K562 (cell line): ENCODE results near the gene CYSTM1. TPM values are rescaled to one million over a fixed set of nuclear protein-coding genes. Genes with fewer than 3 reads are reported as not detected.

ENCODE experiments used
- DACH1 ChIP-seq: fragments of 450-650 bp; IDR thresholded peaks from 2 replicates; pipeline ENCODE4 v1.6.1; 2018; ENCODE audit not compliant: partially characterized antibody
- ELK3 ChIP-seq: fragments of 450-650 bp; formaldehyde crosslinking; IDR thresholded peaks from 2 replicates; pipeline ENCODE4 v1.4.0; 2020; ENCODE audit warnings: mild to moderate bottlenecking
- ESRRA ChIP-seq: fragments of 450-650 bp; IDR thresholded peaks from 2 replicates; pipeline ENCODE4 v1.6.1; 2014; ENCODE audit warnings: low read depth, mild to moderate bottlenecking, moderate library complexity, borderline replicate concordance
- FOS ChIP-seq: IDR thresholded peaks from 3 replicates; pipeline ENCODE4 v1.6.1; 2011; ENCODE audit not compliant: insufficient read length; ENCODE audit errors: extremely low read depth
- JUND ChIP-seq, 2 experiments: IDR thresholded peaks; 2 replicates in 1 of 2; 3 replicates in 1 of 2; pipeline ENCODE4 v1.6.1; 2011; ENCODE audit warnings: borderline replicate concordance in 2 of 2, low read depth in 2 of 2, low read length in 2 of 2, improper control_type of control experiment in 1 of 2, missing biosample characterization in 1 of 2, missing genetic modification characterization in 1 of 2, missing genetic modification reagents in 1 of 2
- LCOR ChIP-seq: sonication (generic); formaldehyde crosslinking; IDR thresholded peaks from 2 replicates; pipeline ENCODE4 v1.8.0; 2022; ENCODE audit warnings: mild to moderate bottlenecking, missing genetic modification reagents
- MNT ChIP-seq, 2 experiments: fragments of 450-650 bp; conservative IDR thresholded peaks; 2 replicates each; pipeline ENCODE4 v1.6.1; 2017; ENCODE audit warnings: mild to moderate bottlenecking in 2 of 2, moderate library complexity in 2 of 2
- NR2F6 ChIP-seq: fragments of 450-650 bp; formaldehyde crosslinking; IDR thresholded peaks from 2 replicates; pipeline ENCODE4 v1.4.0; 2020; ENCODE audit warnings: mild to moderate bottlenecking
- POLR2B ChIP-seq: fragments of 450-650 bp; IDR thresholded peaks from 2 replicates; pipeline ENCODE4 v1.6.1; 2018; ENCODE audit warnings: low read depth; ENCODE audit not compliant: partially characterized antibody
- RBM25 ChIP-seq: fragments of 200-400 bp; formaldehyde crosslinking; IDR thresholded peaks from 2 replicates; pipeline ENCODE4 v1.6.1; 2018; ENCODE audit warnings: low read length, low read depth, moderate library complexity; ENCODE audit not compliant: severe bottlenecking
- TEAD1 ChIP-seq, 2 experiments: fragments of 450-650 bp in 1 of 2; sonication (generic) in 1 of 2; formaldehyde crosslinking; IDR thresholded peaks; 2 replicates each; pipeline versions ENCODE4 v1.4.0 to v1.8.0; 2020 to 2022; ENCODE audit warnings: mild to moderate bottlenecking in 2 of 2, missing genetic modification reagents in 1 of 2
- USF2 ChIP-seq: sonication (generic); formaldehyde crosslinking; IDR thresholded peaks from 2 replicates; pipeline ENCODE4 v1.5.0; 2020; ENCODE audit warnings: missing genetic modification reagents
- ZC3H8 ChIP-seq: fragments of 450-650 bp; IDR thresholded peaks from 2 replicates; pipeline ENCODE4 v1.6.1; 2017
- ZNF217 ChIP-seq: sonication (generic); formaldehyde crosslinking; IDR thresholded peaks from 2 replicates; pipeline ENCODE4 v1.8.0; 2022; ENCODE audit warnings: mild to moderate bottlenecking, missing genetic modification reagents
- ZNF253 ChIP-seq: fragments of 250-450 bp; sonication (Bioruptor Pico); conservative IDR thresholded peaks from 2 replicates; pipeline ENCODE4 v1.6.1; 2021; ENCODE audit warnings: mild to moderate bottlenecking
- ZNF592 ChIP-seq: fragments of 450-650 bp; IDR thresholded peaks from 2 replicates; pipeline ENCODE4 v1.6.1; 2017; ENCODE audit warnings: antibody characterized with exemption, mild to moderate bottlenecking
- ZNF77 ChIP-seq: fragments of 250-450 bp; sonication (Bioruptor Pico); IDR thresholded peaks from 2 replicates; pipeline ENCODE4 v1.5.0; 2020
- ZSCAN32 ChIP-seq: fragments of 450-650 bp; formaldehyde crosslinking; IDR thresholded peaks from 2 replicates; pipeline ENCODE4 v1.4.0; 2020; ENCODE audit warnings: mild to moderate bottlenecking, moderate library complexity
- polyA plus RNA-seq, 8 experiments: library from polyadenylated mRNA; depleted of rRNA in 4 of 8; stranded (reverse) in 5 of 8; unstranded in 3 of 8; fragments of >200 nt; fragmentation: Nextera tagmentation in 2 of 8; fragmentation: Illumina TruSeq in 1 of 8; extraction: Ambion mirVana in 2 of 8; extraction: Trizol in 1 of 8; gene quantifications; 2 replicates each; pipeline versions ENCODE4 v1.2.1 to v1.2.3, GENCODE V29; 2011 to 2014; ENCODE audit warnings: inconsistent platforms in 1 of 8, missing spikeins in 1 of 8
- total RNA-seq, 7 experiments: library from RNA; depleted of rRNA in 6 of 7; stranded (reverse); fragments of >200 nt in 6 of 7; fragmentation: Illumina TruSeq in 2 of 7; extraction: Trizol in 2 of 7; gene quantifications; 2 replicates each; pipeline versions ENCODE4 v1.2.1 to v1.2.3, GENCODE V29; 2011 to 2021; ENCODE audit warnings: low replicate concordance in 1 of 7

CYSTM1 gene
- total and polyA plus RNA-seq, 9 of the 15 experiments (the other 6 are each of a cell fraction or from before 2014, with no cell fraction given) = 76.1 to 422 (median 108) TPM

- TF ChIP-seq ZNF592 = no peak
- TF ChIP-seq ZSCAN32 = peak; percentile 75; the same call in 1 of the 2 replicates
- TF ChIP-seq ZNF77 (CRISPR knock-in tag) = no peak
- no peak for TF ChIP-seq USF2 (CRISPR knock-in tag)
- peak; percentile 32 for TF ChIP-seq FOS
- no peak for TF ChIP-seq MNT (conservative IDR thresholded peaks at IDR 0.05)
- peak; percentile 60 for TF ChIP-seq DACH1
- peak; percentile 72; the same call in 1 of the 2 replicates for TF ChIP-seq ESRRA
- TF ChIP-seq ELK3 (CRISPR knock-in tag) = no peak
- TF ChIP-seq JUND (IDR thresholded peaks at IDR 0.05; ENCODE audit: borderline replicate concordance, low read depth, low read length) = peak; percentile 84; the same call in 1 of the 2 replicates
- TF ChIP-seq JUND (tag; IDR thresholded peaks at IDR 0.05; ENCODE audit: borderline replicate concordance, low read depth, low read length) = peak; percentile 87; the same call in 2 of the 3 replicates
- TF ChIP-seq TEAD1 (CRISPR knock-in tag; IDR thresholded peaks at IDR 0.05) = no peak
- no peak for TF ChIP-seq NR2F6 (CRISPR knock-in tag)
- no peak for TF ChIP-seq POLR2B
- TF ChIP-seq ZNF253 (CRISPR knock-in tag) = no peak
- TF ChIP-seq RBM25 = no peak
- no peak for TF ChIP-seq ZNF217 (CRISPR knock-in tag)
- no peak for TF ChIP-seq ZC3H8
- TF ChIP-seq LCOR (CRISPR knock-in tag) = peak; percentile 72; the same call in 1 of the 2 replicates
These were observed 15.2 kb downstream of the CYSTM1 start (continued) for GRCh38 chr5:140189977-140190871.
